ENCODE results near the gene USP6.
"Not testable (repeated sequence)": the region's sequence is repeated elsewhere in the genome, so short reads cannot be mapped to it uniquely, and the experiment has no call there.

The USP6 gene

DNA sequence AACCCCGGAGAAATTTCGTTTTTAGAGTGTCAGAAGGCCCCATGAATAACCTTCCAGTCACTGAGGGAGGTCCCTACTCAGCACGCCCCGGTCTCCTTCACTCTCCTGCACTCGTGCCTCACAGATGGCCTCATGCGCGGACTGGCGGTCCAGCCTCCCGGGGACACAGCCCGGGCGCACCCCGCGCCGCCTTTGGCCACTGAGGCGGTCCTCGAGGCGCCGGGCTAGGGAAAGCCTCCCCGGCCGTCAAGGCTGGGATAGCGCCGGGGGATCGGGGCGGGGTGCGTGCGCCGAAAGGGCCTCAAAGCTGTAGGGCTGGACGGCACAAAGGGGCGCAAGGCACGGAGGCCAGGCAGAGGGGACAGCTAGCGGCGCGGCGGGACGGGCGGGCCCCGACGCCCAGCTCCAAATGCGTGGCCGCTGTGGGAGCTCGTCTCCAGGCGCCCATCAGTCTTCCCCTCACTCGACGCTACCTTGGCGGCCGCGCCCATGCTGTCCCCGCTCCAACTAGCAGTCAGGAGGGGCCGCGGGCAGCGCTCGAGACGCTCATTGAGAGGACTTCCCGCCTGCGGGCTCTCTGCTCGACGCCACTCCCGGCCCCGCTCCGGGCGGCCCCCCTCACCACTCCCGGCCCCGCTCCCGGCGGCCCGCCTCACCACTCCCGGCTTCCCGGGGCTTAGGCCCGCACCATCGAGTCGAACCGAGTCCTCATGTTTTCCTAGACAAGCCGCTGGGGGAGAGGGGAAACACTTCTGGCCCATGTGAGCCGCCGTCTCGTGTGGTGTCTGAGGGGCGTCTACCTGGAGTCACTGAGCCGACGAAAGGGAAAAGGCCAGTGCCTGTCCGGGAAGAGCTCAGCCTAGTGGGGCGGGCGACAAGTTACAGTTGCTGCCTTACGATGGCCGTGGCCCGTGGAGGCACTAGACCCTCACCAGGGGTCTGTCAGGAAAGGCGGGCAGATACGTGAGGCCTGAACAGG, at the start of gene USP6:
TSS of gene USP6 (plus strand) at position 360 of the 979 bp plus-strand sequence. CDS start 14,336 bp downstream, outside the sequence.
- DNase-seq = no peak

DNA sequence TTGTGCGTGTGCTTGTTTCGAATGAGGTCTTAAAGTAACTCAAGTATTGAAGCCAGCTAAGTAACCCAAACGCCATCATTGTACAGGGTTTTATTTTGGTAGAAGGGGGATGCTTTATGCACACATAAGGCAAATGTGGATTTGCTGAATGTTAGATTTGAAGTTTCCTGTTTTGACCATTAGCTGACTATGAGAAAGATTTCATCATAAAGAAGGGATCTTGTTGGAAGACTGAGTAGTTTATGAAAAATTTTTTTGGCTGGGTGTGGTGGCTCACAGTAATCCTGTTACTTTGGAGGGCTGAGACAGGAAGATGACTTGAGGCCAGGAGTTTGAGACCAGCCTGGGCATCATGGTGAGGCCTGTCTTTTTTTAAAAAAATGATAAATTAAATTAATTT, 47.6 kb upstream of the USP6 start:
- no peak for DNase-seq

DNA sequence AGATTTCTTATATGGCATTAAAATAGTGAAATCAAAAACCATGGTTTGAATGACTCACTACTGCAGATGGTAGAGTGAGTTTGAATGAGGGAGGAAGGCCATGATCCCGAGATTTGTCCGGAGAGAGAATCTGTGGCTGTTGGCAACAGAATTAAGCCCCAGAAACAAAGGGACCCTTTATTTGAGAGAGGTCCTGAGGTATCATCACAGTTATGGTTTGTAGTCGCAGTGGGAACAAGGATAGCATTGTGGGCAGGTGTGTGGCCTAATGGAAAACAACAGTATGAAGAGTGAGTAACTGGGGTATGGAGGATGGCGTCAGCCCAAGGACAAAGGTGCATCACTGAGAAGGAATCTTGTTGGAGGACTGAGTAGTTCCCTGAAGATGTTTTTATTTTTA, 46.1 kb upstream of the USP6 start:
- no peak for DNase-seq

GRCh38 chr17:5075472-5075871, 40.4 kb upstream of the USP6 start:
- DNase-seq = not testable (repeated sequence)

DNA sequence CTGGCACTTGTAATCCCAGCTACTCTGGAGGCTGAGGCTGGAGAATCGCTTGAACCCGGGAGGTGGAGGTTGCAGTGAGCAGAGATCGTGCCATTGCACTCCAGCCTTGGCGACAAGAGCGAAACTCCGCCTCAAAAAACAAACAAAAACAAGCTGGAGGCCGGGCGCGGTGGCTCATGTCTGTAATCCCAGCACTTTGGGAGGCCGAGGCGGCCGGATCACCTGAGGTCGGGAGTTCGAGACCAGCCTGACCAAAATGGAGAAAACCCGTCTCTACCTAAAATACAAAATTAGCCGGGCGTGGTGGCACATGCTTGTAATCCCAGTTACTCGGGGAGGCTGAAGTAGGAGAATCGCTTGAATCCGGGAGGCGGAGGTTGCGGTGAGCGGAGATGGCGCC, 38.6 kb upstream of the USP6 start:
- DNase-seq = not testable (repeated sequence)

DNA sequence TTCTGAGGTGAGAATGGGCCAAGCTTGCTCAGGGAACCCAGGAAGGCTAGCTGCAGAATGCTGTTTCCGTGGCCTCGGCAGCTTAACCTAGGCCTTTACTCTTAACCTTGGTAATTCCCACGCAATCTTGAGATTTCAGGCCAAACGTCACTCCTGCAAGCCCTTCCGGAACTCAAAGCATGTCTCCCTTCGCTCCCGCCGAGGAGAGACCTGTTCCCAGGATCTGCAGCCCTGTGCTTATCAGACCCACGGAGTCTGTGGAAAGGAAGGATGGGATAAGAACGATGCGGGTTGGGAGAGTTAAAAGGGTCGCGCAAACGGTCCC, 38.1 kb upstream of the USP6 start:
- no peak for DNase-seq

GRCh38 chr17:5078106-5079028, 37.5 kb upstream of the USP6 start, which contains the start of gene ZFP3:
Gene ZFP3 (plus strand): TSS chr17:5078467. CDS start chr17:5091505, 13,038 bp downstream.
- DNase-seq = peak; percentile 81 to 84

DNA sequence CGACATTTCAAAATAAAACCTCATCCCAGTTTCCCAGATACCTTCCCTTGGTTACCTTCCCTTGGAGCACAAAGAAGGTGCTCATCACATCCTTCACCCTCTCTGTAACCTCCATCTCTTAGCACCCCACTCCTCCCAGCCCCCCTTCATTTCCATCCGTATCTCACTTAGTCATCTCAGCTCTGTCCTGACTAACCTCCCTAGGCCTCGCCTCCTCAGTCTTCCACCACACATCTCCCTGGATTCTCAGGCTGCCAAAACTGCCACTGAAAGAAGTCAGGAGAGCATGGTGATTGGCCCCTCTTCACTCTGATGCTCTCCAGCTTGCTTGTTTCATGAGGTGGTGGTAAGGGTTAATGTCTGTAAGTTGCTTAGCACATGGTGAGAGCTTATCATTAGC, 35.2 kb upstream of the USP6 start:
- DNase-seq = no peak

GRCh38 chr17:5092218-5093010, 23.4 kb upstream of the USP6 start:
- no peak for DNase-seq

DNA sequence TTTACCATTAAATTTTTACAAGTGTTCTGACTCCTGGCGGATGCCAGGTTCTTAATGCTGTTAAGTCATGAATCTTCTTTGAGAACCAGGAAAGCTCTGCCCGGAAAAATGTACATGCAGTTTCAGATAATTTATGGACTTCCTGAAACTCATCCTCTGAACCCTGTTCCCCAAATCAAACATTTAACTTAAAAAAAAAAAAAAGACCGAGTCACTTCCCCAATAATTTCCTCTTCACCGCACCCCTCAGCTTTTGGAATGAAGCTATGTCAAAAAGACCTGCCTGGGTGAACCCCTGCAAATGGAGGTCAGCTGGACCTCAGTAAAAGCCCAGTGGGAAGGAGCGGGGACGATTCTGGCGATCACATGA, 19.1 kb upstream of the USP6 start:
- no peak for DNase-seq

DNA sequence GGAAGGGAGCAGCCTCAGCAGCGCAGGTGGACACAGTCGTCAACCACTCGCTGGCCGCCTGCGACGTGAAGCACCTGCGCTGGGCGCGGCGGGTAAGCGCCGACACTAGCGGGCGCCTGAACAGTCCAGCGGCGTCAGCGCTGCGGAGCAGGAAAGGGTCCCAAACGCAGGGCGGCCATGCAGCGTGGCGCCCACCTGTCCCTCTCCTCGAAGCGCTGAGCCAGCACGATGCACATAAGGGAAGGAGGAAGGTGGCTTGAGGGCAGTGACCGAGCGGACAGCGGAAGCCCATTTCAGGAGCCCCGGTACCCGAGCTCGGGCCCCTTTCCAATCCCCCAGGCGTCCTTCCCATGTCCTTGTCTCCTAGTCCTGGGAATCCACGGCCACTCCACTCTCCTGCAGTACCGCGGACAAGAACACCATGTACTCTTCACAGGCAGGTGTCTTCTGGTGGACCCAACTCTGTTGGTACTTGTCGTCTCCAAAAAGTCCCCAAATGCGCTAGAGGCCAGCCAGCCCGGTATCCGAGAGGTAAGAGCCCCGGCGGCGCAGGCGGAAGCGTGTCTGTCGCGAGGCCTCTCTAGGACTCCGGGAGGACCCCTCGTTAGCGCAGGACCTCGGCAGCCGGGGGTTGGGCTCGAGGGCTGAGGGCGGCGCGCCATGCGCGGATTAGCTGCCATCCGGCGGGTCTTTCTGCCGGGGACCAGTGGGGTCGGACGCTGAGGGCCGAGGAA, 18.6 kb upstream of the USP6 start:
- peak; percentile 38 to 72 for DNase-seq

DNA sequence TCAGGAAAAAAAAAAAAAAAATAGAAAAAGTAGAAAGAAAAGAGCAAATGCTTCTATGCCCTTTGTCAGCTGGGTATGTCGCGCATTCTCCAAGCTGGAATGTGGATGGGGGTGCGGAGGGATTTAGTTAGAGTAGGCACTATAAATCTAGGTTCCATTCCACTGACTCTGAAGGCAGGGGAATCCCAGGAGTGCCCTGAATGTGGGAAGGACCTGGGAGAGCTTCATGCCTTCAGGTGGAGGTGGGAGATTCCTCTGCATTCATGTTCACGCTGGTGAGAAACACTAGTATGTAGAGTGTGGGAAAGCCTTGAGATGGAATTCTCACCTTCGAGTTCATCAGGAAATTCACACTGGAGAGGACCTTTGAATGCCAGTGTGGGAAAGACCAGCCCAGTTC, 16.6 kb upstream of the USP6 start:
- DNase-seq = no peak

- DNase-seq = no peak
Observed at GRCh38 chr17:5100832-5101231, 15.0 kb upstream of the USP6 start.

DNA sequence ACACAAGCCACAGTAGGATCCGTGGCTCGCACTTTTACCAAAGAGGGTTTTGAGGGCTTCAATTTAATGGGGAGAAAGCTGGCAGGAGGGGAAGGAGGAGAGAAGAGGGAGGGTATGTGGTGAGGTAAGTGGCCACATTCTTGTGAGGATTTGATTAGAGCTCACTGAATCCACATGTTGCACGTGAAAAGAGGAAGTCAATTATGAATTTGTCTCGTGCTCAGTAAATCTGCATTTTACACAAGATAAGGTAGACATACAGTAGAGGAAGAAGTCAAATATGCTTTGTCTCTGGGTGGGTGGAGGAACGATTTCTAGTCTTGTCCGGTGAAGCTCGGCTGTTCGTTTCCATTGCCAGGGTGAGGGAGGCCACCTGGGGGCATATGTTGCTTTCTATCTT, 5.0 kb upstream of the USP6 start:
- DNase-seq = no peak

GRCh38 chr17:5111402-5112204, 4.2 kb upstream of the USP6 start, which contains the start of gene ZNF232:
Gene ZNF232 (minus strand): TSS chr17:5111878. CDS start chr17:5111822, 56 bp downstream.
- peak; percentile 91 to 92 for DNase-seq

DNA sequence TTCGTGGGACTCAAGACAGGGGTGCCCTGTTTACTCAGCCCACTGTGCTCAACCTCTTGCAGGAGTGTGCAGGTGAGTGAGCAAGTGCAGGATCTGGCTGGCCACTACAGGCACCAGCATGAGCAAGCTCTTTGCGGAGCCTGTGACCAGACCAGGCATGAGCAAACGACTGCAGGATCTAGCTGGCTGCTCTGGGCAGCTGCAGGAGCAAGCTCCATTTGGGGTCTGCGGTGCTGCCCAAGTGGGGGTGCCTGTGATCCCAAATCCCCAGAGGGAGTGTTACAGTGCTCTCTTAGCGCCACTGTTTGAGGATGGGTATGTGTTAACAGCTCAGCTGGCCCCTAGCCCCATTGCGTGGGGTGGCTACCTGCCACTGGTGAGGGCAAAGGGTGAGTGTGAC, 2.4 kb downstream of the USP6 start:
- DNase-seq = no peak

- no peak for DNase-seq
Observed at GRCh38 chr17:5120036-5120435, 4.2 kb downstream of the USP6 start.

DNA sequence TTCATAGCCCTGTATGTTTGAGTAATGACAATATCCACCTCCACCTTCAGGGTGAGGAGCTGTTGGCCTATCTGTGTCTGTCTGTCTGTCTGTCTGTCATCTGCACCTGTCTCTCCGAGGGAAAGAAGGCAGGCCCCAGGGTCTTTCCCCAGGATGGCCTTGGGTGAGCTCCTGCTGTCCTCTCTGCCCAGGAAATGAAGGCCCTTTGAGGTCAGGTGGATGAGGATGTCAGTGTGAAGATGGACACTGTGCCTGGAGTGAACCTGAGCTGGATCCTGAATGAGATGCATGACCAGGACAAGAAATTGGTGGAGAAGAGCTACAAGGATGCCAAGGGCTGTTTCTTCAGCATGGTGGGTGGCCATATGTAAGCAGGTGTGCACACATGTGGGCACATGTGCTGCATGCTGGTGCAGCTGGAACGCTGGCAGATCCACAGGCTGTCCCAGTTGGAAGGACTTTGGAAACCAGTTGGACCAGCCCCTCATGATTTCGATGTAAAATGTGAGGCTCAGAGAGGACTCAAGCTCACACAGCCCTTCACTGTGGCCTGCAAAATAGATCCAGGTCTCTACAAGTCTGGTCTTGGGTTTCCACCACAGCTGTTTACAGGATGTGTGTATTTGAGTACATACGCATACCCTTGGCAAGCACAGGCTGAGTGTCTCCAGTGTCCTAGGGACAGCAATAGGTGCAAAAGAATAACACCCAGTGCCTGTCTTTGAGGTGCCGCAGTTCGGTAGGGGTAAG, 4.8 kb downstream of the USP6 start:
- peak in 1 of 2 donors; percentile 4 for DNase-seq

GRCh38 chr17:5121186-5121841, 5.5 kb downstream of the USP6 start:
- DNase-seq = peak in 1 of 2 donors; percentile 8

DNA sequence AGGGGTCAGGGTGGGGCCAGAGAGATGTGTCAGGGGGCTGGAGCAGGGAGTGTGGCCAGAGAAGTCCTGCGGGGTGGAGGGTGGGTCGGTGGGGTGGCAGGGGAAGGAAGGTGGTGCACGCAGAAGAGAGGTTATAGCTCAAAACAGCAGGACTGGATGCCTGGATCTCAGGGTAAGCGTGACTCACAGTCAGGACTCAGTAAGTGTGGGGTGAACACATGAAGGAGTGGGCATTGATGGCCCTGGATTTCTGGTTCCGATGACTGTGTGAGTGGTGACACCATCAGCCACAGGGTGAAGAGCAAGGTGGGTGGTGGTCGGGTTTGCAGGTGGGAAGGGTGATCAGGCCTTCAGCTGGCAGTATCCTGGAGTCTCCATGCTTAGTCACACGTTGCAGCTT, 6.2 kb downstream of the USP6 start:
- not testable (repeated sequence) for DNase-seq
